NOMO-1 (cell line): ENCODE results near the gene ZNF594.
"Not testable (repeated sequence)": the region's sequence is repeated elsewhere in the genome, so short reads cannot be mapped to it uniquely, and the experiment has no call there.

Experiments
- DNase-seq, 2 experiments: peaks; one replicate each; lab custom pipeline; 2025; ENCODE audit not compliant: unreplicated experiment in 2 of 2; lab: John Stamatoyannopoulos, UW

ZNF594 gene

GRCh38 chr17:5203178-5203907 is 11.7 kb upstream of the ZNF594 start:
- DNase-seq, result no peak

DNA sequence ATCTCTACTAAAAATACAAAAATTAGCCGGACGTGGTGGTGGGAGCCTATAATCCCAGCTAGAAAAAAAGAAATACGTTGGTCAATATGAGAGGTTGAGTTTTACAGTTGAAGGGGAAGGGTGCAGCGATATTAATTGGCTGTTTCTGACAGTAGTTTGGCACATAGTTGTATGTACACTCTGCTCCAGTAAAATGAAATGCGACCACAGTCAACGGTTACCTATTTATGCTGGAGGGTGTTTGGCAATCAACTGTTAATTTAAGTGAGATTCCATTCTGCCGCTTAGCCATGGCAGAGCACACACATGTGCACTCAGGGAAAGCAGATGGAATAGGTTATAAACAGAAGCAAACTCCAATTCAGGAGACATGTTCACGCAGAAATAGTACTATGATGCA is 9.3 kb upstream of the ZNF594 start:
- DNase-seq, result no peak

DNA sequence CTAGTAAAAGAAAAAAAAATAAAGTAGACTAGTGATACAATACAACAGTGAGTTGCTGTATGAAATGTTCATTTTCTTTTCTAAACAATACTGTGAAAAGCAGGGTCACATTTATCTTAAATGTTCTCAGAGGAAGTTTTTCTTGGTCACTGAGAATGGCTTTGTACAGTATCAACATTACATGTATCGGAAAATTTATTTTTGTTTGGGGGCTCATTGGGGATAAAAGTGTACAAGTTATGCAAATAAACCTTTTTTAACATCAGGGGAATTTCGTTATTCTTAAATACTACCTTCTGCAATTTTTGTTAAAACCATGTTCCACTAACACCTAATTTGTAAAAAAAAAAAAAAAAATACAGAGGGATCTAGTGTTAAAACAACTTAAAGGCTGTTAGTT is 8.7 kb upstream of the ZNF594 start:
- DNase-seq, result no peak

GRCh38 chr17:5198472-5198871 is 6.8 kb upstream of the ZNF594 start:
- no peak for DNase-seq

- no peak for DNase-seq
Measured at GRCh38 chr17:5194346-5194745, 2.7 kb upstream of the ZNF594 start.

- no peak for DNase-seq
Measured at GRCh38 chr17:5184288-5184687, 7.4 kb downstream of the ZNF594 start.

- no peak for DNase-seq
Measured at GRCh38 chr17:5183410-5183793, 8.3 kb downstream of the ZNF594 start.

GRCh38 chr17:5182597-5183409 is 8.9 kb downstream of the ZNF594 start:
- no peak for DNase-seq

GRCh38 chr17:5181509-5182305 is 10.0 kb downstream of the ZNF594 start:
- no peak for DNase-seq

DNA sequence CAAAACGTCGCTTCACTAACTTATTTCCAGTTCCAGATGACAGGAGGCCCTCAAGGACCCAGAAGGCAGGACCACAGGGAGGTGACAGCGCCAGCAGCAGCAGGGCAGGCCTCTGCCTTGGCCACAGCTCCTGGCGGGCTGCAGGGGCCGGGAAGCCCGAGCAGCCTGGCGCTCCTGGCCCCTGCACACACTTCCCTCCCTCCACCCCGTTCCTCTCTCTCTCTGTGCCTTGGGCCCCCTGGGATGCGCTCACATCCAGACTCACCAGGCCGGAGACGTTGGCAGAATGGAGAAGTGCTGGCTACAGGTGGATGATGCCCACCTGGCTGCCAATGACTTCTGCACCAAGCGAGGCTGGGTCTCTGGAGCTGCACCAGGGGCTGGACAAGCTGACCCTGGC is 12.7 kb downstream of the ZNF594 start:
- no peak for DNase-seq

GRCh38 chr17:5175027-5175426 is 16.6 kb downstream of the ZNF594 start:
- DNase-seq, result not testable (repeated sequence)

- peak; percentile 4 to 47 for DNase-seq
Measured at GRCh38 chr17:5165791-5166564, 25.7 kb downstream of the ZNF594 start.

- DNase-seq, result peak; percentile 28 to 67
Measured at GRCh38 chr17:5164436-5164835, 27.2 kb downstream of the ZNF594 start.

DNA sequence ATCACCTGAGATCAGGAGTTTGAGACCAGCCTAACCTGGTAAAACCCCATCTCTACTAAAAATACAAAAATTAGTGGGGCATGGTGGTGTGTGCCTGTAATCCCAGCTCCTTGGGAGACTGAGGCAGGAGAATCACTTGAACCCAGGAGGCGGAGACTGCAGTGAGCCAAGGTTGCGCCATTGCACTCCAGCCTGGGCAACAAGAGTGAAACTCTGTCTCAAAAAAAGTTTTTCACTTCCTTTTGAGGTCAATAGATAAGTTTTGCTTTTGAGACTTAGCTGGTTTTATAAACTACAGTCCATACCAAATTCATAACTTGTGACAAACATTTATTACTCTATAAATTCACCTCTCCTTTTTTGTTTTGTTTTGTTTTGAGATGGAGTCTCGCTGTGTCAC is 29.9 kb downstream of the ZNF594 start:
- DNase-seq, result not testable (repeated sequence)

DNA sequence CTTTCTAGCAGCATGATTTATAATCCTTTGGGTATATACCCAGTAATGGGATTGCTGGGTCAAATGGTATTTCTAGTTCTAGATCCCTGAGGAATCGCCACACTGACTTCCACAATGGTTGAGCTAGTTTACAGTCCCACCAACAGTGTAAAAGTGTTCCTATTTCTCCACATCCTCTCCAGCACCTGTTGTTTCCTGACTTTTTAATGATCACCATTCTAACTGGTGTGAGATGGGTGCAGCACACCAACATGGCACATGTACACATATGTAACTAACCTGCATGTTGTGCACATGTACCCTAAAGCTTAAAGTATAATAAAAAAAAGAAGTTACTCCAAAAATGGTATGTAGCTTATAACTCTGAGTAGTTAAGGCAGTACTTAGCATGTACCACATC is 31.0 kb downstream of the ZNF594 start:
- not testable (repeated sequence) for DNase-seq

DNA sequence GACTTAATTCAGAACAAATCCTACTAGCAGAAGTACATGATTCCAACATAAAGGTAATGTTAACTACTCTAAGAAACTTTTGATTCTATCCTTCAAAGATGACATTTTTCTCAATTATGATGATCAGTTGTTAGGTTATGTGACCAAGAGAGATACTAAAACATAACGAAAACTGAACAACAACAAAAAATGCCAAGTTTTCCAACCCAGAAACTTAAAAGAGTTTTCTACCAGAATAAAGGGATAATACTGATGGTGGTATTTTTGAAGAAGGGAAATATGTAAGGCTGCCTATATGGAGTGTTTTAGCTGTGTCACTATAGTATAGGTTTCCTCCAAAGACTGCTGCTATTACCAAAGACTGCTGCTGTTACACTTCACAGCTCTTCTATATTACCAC is 45.5 kb downstream of the ZNF594 start:
- not testable (repeated sequence) for DNase-seq

DNA sequence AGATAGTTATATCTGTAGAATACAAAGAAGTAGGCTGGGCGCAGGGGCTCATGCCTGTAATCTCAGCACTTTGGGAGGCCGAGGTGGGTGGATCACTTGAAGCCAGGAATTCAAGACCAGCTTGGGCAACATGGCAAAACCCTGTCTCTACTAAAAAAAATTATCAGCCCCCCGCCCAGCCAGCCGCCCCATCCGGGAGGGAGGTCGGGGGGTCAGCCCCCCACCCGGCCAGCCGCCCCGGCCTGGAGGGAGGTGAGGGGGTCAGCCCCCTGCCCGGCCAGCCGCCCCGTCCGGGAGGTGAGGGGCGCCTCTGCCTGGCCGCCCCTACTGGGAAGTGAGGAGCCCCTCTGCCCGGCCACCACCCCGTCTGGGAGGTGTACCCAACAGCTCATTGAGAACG is 48.8 kb downstream of the ZNF594 start:
- not testable (repeated sequence) for DNase-seq

- no peak for DNase-seq
Measured at GRCh38 chr17:5139458-5139732, 52.3 kb downstream of the ZNF594 start.

DNA sequence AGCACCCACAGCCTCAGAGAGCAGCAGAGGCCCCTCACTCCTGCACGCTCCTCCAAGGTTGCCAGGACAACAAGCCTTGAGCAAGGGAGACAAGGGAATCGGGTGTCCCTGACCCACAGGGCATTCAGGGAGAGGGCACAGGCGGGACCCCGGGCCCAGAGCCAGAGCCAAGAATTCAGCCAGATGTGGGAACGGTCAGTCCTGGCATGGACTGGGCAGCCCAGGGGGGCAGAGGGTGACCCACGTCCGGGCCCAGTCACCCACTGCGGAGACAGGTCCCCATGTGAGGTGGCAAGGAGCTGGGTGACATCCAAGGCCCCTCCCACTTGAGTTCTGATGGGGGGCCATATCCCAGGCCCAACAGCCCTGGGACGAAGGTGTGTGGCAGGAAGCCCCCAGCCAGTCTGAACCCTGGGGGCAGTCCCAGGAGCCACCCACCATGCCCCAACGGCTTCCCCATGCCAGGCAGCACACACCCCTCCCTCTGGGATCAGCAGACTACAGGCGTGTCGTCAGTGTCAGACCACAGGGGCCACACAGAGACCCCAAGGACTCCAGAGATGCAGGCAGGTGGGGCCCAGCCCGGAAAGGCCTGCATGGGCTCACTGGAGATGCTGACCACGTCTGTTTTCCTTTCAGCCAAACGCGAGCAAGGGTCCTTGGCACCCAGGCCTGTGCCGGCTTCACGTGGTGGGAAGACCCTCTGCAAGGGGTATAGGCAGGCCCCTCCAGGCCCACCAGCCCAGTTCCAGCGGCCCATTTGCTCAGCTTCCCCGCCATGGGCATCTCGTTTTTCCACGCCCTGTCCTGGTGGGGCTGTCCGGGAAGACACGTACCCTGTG is 52.8 kb downstream of the ZNF594 start:
- DNase-seq, result no peak

- not testable (repeated sequence) for DNase-seq
Measured at GRCh38 chr17:5138198-5138544, 53.5 kb downstream of the ZNF594 start.
